GM18870 (cell line): Measurements from ENCODE around the gene KCNQ2.

Experiments
- ATAC-seq: cut with Tn5 transposase; IDR thresholded peaks from one replicate; pipeline ENCODE4 v1.9.1; 2021; ENCODE audit warnings: moderate library complexity; ENCODE audit not compliant: unreplicated experiment

The KCNQ2 gene

GRCh38 chr20:63420359-63421093 lies 51.9 kb downstream of the KCNQ2 start:
- no peak for ATAC-seq

- ATAC-seq = no peak
Measured at GRCh38 chr20:63419299-63419698, 53.2 kb downstream of the KCNQ2 start.

DNA sequence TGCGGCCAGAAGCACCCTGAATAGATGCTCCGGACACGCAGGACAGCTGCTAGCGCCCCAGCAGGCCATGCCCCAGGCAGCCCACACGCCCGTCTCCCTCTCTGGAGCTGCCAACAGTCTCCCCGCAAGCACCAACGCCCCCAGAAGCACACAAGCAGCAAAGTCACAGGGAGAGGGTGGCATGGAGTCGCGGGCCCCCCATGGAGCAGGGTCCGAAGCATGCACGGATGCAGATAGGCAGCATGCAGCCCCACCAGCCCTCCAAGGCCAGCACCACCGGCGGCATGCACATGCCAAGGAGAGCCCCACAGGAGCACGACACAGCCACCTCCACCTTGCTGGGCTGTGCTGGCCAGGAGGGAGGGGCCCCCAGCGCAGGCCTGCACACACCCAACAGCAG lies 53.8 kb downstream of the KCNQ2 start:
- ATAC-seq = no peak

DNA sequence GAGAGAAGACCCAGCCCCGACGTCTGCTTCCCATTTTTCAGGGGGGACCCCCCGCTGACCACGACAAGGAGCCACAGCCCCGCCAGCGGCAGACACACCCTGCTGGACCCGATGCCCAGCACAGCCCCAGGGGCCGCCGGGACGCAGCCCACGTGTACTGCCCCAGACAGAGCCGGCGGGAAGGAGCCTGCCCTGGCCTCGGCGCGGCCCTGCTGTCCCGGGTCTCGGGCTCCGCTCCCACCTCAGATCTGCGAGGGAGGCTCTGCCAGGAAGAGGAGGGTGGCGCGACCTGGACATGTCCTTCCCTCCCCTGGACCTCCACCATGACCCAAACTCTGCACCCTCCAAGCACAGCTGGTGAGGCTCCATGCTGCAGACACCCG lies 54.7 kb downstream of the KCNQ2 start:
- no peak for ATAC-seq

GRCh38 chr20:63417097-63417737 lies 55.2 kb downstream of the KCNQ2 start:
- ATAC-seq = no peak

- no peak for ATAC-seq
Measured at GRCh38 chr20:63416631-63417030, 55.8 kb downstream of the KCNQ2 start.

- no peak for ATAC-seq
Measured at GRCh38 chr20:63415647-63416391, 56.6 kb downstream of the KCNQ2 start.

- ATAC-seq = no peak
Measured at GRCh38 chr20:63414720-63415430, 57.6 kb downstream of the KCNQ2 start.

- ATAC-seq = no peak
Measured at GRCh38 chr20:63413963-63414684, 58.3 kb downstream of the KCNQ2 start.

- no peak for ATAC-seq
Measured at GRCh38 chr20:63413323-63413722, 59.1 kb downstream of the KCNQ2 start.

DNA sequence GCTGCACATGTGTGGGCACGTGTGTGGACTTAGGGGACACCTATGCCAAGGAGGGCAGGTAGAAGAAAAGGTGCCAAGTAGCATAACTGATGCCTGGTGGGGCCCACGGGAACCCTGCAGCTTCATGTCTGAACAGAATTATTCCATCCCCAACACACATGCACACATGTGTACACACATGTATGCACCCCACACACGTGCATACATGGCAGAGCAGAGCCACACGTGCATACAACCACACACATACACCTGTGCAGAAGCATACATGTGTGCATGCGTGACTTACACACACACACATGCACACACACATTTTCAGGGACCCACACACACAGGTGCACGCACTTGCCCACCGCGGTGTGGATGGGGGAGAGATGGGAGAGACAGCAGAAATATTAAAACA lies 59.6 kb downstream of the KCNQ2 start:
- ATAC-seq = no peak

DNA sequence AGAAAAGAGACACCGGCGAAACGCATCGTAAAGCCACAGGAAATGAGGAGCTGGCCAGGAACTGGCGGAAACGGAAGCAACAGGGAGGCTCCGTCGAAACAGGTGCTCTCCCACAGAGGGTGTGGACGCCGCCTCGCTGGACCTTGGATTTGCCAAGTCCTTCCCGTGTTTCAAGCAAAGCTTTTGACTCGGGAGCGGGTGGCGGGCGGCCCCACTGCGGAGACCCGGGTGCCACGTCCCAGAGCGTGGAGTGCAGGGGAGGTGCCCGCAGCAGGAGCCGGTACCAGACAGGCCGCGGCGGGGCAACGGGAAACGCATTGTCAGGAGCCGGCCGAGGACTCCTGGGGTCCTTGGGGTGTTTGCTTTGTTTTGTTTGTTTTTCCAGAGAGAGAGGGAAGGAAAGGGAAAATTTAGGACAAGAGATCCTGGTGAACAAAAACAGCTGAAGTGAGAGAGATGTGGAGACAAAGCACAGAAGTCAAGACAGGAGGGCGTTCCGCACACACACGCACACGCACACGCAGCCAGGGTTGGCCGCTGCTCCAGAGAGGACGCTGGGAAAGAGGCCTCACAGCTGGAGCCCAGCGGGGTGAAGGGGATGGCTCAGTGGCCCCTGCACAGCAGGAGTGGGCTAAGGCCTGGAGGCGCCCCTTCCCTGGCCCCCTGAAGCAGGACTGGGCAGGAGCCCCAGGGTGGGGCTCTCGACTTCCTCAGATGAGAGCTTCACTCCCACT lies 60.4 kb downstream of the KCNQ2 start:
- ATAC-seq = no peak

DNA sequence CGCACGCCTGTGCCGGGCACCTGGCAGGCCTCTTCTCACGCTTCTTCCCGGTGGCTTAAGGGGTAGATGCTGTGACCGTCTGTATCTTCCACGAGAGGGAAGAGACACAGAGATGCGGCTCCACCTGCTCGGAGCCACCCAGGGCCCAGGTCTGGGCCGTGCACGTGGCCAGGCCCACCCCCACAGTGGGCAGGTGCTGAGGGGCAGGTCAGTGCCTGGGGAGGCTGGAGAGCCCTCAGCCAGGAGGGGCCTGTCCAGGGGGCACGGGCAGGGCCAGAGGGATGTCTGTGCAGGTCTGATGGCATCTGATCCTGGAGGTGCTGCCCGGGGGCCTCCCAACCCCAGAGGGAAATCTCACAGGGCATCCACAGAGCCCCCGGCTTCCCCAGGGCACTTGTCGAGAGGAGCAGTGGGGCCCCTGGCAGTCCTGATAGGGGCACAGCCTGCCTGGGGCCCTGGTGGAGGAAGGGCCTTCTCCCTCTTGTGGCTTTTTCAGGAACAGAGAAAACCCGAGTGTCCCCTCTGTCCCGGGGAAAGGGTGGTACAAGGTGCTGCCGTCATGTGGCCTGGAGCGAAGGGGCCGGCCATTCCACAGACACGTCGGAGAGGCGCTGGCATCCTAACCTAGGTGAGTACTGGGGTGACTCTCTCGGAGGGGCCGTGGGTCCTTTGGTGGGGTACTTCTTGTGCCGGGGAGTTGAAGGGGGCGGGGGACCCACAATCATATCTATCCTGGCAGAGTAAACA lies 61.1 kb downstream of the KCNQ2 start:
- ATAC-seq = no peak

GRCh38 chr20:63409834-63410435 lies 62.5 kb downstream of the KCNQ2 start:
- ATAC-seq = no peak

DNA sequence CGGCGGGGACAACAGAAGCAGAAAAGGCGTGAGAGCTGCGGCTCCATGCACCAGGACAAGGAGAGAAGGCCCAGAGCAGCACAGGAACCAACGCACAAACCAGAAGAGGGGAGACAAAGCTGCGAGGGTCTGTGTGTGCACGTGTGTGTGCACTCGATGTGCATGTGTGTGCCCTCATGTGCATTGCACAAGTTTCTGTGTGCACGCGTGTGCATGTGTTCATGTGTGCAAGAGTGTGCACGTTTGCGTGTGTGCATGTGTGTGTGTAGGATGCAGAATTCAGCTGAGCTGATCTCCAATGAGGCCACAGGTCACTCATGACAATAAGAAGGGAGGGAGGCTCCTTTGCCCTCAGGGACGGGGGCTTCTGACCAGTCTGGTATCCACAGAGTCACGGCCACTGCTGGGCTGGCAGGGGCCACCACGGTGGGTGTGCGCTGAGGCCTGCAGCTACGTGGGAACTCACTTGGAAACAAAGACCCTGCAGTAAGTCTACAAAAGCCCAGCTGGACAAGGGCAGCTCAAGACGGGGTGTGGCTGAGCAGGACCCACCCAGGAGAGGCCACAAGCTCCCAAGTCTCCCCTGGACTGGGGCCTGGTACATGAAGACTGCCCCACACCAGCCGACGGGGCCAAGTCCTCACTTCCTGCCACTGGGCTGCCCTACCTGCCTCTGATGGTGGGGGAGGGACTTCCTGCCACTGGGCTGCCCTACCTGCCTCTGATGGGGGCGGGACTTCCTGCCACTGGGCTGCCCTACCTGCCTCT lies 63.2 kb downstream of the KCNQ2 start:
- no peak for ATAC-seq

DNA sequence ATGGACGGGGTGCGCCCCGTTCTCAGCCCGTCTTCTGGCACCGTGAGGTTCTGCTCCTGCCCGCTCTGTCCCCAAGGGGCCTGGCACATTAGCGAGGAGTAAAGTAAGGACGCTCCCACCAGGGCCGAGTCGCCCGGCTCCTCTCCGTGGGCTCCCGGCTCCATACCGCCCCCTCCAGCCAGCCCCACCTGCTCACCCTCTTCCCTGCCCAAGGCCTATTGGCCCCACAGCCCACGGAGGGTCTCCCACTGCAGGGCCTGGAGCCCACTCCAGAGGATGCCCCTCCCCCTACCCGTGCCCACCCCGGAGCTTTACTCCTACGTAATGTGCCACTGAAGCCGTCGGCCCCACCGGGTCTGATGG lies 63.8 kb downstream of the KCNQ2 start:
- ATAC-seq = no peak

DNA sequence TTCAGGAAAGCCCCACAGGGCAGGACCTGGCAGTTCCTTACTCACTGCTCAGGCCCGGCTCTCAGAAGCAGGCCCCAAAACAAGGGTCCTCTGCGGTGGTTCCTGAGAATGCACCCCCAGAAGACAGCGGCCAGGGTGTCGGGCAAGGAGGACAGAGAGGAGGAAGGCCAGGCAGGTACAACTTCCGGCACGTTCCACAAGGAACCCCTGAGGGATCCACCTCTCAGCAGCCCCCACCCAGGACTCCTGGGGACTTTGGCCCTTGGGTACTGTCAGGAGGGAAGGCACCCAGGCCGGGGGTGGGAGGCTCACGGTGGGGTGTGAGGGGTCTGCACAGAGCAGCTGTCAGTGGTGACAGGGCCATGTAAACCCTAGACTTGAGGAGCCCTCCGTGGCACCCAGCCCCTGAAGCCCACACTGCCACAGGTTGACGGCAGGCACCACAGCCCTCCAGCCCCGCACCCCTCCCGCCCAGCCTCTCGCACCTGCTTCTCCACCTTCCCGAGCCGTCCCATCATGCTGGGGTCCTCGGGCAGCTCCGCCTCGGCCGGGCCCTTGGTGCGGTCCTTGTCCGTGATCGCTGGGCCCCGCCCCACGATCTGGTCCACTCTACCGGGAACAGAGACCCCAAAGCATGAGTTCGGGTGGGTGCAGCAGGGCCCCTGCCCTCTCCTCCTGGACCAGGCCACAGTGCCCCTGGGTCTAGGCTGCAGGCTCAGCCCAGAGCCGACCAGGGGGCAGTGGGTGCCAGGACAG lies 64.3 kb downstream of the KCNQ2 start:
- no peak for ATAC-seq
